ENCODE measurements around the gene SH2B3.

GRCh38 chr12:111393700-111394300, 11.9 kb upstream of the SH2B3 start:
- TF ChIP-seq, protein P1, sequence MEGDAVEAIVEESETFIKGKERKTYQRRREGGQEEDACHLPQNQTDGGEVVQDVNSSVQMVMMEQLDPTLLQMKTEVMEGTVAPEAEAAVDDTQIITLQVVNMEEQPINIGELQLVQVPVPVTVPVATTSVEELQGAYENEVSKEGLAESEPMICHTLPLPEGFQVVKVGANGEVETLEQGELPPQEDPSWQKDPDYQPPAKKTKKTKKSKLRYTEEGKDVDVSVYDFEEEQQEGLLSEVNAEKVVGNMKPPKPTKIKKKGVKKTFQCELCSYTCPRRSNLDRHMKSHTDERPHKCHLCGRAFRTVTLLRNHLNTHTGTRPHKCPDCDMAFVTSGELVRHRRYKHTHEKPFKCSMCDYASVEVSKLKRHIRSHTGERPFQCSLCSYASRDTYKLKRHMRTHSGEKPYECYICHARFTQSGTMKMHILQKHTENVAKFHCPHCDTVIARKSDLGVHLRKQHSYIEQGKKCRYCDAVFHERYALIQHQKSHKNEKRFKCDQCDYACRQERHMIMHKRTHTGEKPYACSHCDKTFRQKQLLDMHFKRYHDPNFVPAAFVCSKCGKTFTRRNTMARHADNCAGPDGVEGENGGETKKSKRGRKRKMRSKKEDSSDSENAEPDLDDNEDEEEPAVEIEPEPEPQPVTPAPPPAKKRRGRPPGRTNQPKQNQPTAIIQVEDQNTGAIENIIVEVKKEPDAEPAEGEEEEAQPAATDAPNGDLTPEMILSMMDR (IDR thresholded peaks at IDR 0.05) = no peak
- no peak for TF ChIP-seq POLR2AphosphoS5 (IDR thresholded peaks at IDR 0.05; ENCODE audit: low read depth, low read length)

All from Panc1 (cell line).